NOMO-1 treated with DMSO at 0.1 percent for 48 hours (cell line): Measurements from ENCODE around the gene CCDC187.
"Not testable (repeated sequence)": the region's sequence is repeated elsewhere in the genome, so short reads cannot be mapped to it uniquely, and the experiment has no call there.

Source experiments
- DNase-seq: peaks from one replicate; lab custom pipeline; 2025; ENCODE audit not compliant: unreplicated experiment; lab: John Stamatoyannopoulos, UW

Gene CCDC187

GRCh38 chr9:136328011-136328621 is 24.2 kb upstream of the CCDC187 start:
- no peak for DNase-seq

- DNase-seq: peak; percentile 27
These were observed 23.5 kb upstream of the CCDC187 start, which contains the start of gene GPSM1 for GRCh38 chr9:136327304-136327974. Gene GPSM1 (plus strand): TSS chr9:136327539. CDS start chr9:136327696, 157 bp downstream.

- DNase-seq: no peak
These were observed 22.9 kb upstream of the CCDC187 start for GRCh38 chr9:136326761-136327303.

- DNase-seq: no peak
These were observed 22.3 kb upstream of the CCDC187 start for GRCh38 chr9:136326061-136326760.

- no peak for DNase-seq
These were observed 21.5 kb upstream of the CCDC187 start for GRCh38 chr9:136325358-136325757.

GRCh38 chr9:136324501-136325300 is 20.8 kb upstream of the CCDC187 start:
- DNase-seq: no peak

GRCh38 chr9:136323371-136323789 is 19.5 kb upstream of the CCDC187 start:
- no peak for DNase-seq

GRCh38 chr9:136322756-136323330 is 18.9 kb upstream of the CCDC187 start:
- DNase-seq: no peak

GRCh38 chr9:136321561-136321960 is 17.7 kb upstream of the CCDC187 start:
- no peak for DNase-seq

GRCh38 chr9:136320972-136321371 is 17.1 kb upstream of the CCDC187 start:
- DNase-seq: not testable (repeated sequence)

- not testable (repeated sequence) for DNase-seq
These were observed 16.1 kb upstream of the CCDC187 start for GRCh38 chr9:136319955-136320354.

- DNase-seq: not testable (repeated sequence)
These were observed 15.3 kb upstream of the CCDC187 start for GRCh38 chr9:136319244-136319643.

GRCh38 chr9:136318776-136319241 is 14.9 kb upstream of the CCDC187 start:
- no peak for DNase-seq

- no peak for DNase-seq
These were observed 14.3 kb upstream of the CCDC187 start for GRCh38 chr9:136318111-136318775.

- DNase-seq: no peak
These were observed 13.8 kb upstream of the CCDC187 start for GRCh38 chr9:136317695-136318094.

- no peak for DNase-seq
These were observed 13.2 kb upstream of the CCDC187 start for GRCh38 chr9:136316896-136317676.

- DNase-seq: no peak
These were observed 12.4 kb upstream of the CCDC187 start for GRCh38 chr9:136316271-136316751.

GRCh38 chr9:136314944-136315343 is 11.1 kb upstream of the CCDC187 start:
- DNase-seq: no peak

GRCh38 chr9:136314056-136314416 is 10.1 kb upstream of the CCDC187 start:
- no peak for DNase-seq
